Stimulated activated CD8-positive, alpha-beta memory T cell treated with anti-CD3 and anti-CD28 coated beads, Interleukin-15, amount 100 ng/mL, for 24 hours (primary cell): ENCODE measurements around the gene SLC6A13.
"Not testable (repeated sequence)": the region's sequence is repeated elsewhere in the genome, so short reads cannot be mapped to it uniquely, and the experiment has no call there.

Source experiments
- DNase-seq: peaks from one replicate; pipeline ENCODE4 v3.0.0-alpha.2; 2020; ENCODE audit warnings: low read depth

Gene SLC6A13

DNA sequence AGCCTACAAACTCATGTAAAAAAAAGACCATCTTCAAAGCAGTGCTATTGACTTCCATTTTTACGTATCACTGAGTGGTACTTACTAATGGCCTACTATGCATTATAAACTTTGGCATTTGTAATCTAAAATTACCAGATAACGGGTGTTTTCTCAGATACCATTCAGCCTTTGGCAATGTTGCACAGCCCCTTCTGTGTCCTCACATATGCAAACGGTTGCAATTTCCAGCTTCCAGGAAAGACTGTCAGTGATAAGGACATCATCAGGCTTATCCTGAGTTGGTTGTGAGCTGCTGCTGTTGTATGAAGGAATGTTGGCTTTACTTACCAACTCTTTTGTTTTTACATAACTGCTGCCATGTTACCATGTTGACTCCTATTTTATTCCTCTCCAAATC is 1.6 kb upstream of the SLC6A13 start:
- no peak for DNase-seq

DNA sequence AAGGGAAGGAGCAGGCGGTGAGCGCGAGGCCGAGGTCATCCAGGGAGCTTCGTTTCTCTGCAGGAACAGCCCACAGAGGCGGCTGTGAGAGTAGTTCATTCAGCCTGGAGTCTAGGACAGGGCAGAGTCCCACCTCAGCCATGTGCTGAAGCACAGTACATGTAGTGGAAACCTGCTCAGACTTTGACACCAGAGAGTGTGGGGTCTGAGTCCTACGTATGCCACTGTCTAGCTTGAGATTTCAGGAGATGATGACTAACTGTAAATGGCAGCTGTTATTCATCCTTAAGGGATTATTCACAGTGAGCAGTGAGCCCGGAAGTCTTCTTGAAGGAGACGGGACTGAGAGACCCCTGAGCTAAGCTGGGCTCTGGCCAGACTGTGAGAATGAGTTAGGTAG is 938 bp upstream of the SLC6A13 start:
- DNase-seq = no peak

DNA sequence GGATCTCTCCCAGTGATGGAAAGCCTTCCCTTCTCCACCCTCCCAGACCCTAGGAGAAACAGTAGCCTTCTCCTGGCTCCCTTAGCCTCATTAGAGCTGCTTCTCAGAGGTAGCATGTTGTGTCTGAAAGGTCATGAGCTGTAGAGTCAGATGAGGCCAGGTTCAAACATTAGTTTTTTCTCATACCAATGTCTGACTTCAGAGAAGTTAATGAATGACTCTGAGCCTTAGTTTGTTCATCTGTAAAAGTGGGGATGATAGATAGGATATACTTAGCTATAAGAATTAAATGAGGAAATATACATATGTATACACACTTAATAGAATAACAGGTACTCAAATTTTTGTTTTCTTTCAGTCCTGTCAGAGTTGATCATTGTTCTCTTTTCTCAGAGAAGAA is 523 bp downstream of the SLC6A13 start:
- DNase-seq = no peak

DNA sequence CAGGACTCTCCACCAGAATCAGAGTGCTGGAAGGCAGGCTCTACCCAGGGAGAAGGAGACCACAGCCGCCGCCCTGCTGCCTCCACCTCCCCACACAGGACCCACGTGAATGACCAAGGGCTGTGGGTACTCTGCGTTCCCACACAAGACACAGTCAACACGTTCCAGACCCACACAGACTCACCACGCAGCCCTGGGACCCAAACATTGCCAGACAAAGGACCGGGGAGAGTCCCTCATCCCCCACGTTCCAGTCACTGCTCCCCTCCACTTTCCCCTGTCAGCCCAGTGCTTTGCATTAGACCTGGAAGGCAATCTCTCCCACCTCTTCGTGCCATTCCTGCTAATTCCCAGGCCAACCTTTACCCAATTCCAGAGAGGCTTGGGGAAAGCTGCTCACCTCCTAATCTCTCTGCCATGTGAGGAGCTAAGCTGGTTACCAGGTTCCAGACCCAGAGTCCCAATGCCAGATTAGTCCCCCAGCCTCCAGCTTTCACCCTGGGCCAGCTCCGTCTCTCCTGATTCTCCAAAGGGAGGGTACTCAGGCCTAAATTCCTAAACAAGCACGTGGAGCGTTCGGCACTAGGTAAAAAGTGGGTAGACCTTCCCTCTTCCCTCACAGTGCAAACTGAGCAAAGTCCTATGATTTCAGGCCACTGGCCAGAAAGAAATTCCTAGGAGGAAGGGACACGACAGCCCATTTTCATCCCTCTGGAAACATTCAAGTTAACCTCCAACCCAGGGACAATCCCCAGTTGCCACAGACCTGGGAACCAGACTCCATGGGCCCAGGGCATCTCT is 4.9 kb downstream of the SLC6A13 start:
- DNase-seq = no peak

DNA sequence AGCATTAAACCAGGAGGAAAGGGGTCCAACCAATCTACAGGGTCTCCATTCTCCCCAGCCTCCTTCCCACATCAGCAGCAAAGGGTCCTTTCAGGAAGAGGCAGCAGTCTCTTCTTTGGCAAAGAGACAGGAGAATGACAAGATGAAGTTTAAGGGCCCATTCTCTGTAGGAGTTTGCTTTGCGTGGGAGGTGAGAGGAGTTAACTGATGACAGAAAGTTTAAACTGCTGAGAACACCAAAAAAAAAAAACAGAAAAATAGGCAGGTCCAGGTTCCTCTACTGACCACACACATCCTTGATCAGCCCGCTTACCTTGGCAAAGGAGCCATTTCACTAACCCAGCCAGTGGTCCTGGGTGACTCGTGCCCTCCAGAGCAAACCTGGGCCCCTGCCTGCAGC is 5.7 kb downstream of the SLC6A13 start:
- no peak for DNase-seq

DNA sequence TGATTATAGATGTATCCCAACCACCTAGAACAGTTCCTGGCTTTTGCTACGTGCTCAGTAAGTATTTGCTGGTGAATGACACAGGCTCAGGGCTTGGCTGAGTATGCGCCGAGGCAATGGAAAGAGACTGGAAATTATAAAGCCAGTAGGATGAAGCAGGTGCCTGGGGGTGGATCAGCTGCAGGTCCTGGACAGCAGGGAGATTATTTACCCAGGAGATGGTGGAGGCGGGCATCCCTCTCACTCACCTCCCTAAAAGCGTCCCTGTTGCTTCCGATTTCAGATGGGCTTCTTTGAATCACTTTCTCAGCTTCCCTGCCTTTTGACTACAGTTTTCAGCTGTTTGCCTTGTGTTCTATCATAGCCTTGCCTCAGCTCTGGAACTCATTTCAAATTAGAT is 6.4 kb downstream of the SLC6A13 start:
- DNase-seq = no peak

DNA sequence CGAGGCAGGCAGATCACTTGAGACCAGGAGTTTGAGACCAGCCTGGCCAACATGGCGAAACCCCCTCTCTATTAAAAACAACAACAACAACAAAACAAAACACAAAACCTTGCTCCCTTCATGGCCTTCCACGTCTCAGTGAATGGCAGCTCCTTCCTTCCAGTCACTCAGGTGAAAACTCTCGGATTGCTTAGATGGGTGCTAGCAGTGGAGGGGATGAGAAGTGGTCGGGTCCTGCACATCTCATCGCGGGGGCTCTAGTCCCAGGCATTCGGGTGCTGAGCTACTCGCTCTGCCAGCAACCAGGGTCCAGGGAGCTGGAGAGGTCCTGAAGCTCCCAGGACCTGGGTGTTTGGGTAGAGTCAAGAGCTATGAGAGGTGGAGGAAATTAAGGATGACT is 7.7 kb downstream of the SLC6A13 start:
- no peak for DNase-seq

DNA sequence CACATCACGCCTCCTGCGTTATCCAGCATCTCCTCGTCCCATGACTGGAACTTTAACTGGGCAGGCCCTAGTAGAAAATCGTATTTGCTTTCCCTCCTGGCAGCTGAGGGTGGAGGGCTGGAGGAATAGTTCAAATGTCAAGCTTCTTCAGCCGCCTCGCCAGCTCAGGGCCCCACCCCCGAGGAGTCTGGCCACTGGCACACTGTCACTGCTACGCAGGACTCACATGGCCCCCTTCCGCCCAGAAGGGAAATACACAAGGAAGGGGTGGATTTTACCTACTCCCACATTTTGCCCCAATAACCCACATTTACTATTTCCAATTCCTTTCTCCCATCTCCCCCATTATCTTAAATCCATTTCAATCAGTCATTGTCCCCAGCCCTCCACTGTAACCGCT is 8.6 kb downstream of the SLC6A13 start:
- DNase-seq = no peak

DNA sequence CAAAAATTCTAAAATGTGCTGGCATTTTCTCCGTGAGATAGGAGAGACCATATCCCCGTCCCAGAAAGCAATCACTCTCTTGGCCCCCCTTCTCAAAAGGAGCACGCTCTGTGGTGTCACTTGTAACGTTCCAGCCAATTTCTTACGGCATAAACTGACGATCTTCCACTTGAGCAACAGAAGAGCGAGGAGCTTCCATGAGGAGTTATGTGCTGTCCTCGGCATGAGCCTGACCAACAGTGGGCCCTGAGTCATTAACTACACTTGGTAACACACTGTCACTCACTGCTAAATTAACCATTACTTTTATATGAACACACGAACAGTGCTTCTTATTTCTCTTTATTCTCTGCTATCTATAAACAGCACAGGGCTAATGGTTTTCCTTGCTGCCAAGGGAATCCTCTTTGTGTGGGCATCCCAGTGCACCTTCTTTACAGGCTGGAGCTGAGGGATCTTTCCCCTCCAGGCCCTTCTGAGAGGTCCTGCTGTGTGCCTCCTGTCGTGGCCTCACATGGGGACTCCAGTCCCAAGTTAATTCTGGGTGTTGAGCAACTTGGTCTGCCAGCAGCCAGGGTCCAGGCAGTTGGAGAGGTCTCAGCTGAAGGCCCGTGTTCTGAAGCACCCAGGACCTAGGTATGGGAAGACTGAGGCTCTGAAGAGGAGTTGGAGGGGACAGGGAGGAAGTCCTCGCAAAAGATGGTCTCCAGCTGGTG is 9.4 kb downstream of the SLC6A13 start:
- DNase-seq = no peak

DNA sequence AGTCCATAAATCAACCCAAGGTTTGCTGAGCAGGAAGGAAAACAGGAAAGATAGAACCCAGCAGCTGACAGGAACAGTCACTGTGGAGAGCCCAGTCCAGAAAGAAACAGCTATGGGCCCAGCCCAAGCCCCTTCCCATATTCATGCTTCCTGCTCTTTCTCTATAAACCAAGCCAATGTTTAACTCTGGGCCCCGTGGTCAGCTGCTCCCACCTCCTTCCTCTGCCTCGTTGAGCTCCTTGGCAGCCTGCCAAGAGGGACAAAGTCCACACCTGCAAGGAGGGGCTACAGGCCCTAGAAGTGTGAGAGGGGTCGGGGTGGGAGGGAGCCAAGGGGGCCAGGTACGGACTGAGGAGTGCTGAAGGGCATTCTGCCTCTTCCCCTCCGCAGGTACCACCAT is 10.0 kb downstream of the SLC6A13 start:
- no peak for DNase-seq

DNA sequence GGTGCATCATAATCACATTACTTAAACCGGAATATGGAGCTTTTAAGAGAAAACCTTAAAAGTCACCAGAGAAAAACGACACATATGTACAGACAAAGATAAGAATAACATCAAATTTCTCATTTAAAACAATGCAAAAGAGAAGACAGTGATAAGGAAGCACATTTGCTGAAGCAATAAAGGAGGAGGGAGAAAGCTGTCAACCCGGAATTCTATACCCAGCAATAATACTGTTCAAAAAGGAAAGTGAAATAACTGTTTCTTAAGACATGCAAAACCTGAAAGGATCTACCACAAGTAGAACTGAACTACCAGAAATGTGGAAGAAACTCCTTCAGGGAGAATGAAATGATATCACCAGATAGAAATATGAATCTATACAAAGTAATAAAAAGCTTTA is 15.4 kb downstream of the SLC6A13 start:
- DNase-seq = no peak

DNA sequence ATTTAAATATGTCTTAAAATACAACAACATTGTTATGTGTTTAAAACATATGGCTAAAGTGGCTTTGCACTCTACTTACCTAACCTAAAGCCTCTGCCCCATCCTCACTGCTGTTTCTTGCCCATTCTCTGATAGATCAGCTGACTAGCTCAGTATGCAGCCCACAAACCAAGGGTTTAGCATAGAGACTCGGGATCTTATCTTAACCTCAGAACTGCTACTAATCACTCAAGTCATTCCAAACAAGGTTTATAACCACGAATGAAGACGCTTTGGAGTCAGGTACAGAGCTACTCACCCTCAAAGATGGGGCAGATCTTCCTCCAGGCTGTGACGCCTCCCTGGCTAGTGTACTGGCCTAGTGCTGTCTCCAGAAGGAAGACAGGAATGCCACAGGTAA is 19.3 kb downstream of the SLC6A13 start:
- DNase-seq = no peak

DNA sequence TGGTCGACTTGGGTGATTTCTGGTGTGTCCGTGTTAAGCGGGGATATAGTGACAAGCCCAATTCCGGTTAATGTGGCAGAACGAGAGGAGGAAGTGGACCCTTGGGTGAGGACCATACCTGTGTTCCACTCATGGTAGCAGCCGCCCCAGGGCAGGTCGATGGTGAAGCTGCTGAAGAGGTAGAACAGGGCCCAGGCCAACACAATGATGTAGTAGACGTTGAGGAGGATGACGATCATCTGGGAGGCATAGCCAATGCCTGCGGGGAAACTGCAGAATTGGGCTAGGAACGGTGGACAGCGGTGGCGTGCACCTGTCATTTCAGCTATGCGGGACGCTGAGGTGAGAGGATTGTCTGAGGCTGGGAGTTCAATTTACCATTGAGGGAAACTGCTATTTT is 20.1 kb downstream of the SLC6A13 start:
- no peak for DNase-seq

DNA sequence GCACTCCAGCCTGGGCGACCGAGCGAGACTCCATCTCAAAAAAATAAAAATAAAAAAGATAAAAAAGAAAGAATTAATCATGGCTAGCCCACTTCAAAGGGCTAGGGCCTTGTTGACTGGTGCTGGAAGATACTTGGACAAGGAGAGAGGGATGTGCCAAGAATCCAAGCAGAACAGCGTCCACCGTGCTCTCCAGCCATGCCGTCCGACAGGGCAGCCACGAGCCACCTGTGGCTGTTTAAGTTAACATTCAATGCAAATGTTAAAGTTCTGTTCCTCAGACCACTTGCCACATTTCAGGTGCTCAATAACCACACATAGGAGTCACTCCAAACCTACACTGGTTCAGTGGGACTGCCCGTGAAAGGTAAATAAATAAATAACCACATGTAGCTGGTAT is 21.4 kb downstream of the SLC6A13 start:
- DNase-seq = no peak

DNA sequence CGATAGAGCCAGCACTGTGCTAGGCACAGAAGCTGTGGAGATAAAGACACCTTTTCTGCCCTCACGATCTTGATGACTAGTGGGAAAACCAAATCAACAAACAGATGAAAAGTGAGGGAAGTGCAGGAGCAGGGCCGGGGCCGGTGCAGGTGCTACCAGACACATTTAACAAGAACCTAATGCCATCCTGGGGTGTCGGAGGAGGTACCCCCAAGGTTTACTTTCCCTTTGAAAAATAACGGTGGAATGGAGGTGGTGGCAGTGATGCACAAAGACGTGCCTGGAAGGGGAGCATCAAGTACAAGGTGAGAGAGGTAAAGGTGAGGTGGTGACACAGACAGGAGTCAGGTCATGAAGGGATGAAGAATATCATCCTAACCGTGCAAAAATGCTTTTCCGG is 22.1 kb downstream of the SLC6A13 start:
- no peak for DNase-seq

DNA sequence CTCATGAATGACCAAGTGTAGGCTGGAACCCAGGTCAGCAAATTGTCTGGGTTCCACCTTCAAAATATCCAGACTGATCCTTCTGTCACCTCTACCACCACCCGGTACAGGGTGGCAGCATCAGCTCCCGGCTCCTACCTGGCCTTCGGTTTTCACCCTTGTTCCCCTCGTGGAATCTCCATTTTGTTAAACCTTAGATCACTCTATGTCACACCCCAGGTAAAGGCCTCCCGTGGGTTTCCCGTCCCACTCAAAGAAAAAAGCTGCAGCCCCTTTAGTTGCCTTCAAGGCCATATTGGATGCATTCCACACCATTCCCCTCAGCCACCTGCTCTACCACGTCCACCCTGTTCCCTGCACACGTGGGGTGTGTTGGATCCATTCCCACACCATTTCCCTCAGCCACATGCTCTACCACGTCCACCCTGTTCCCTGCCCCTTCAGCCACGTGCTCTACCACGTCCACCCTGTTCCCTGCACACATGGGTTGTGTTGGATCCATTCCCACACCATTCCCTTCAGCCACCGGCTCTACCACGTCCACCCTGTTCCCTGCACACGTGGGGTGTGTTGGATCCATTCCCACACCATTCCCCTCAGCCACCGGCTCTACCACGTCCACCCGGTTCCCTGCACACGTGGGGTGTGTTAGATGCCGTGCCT is 23.8 kb downstream of the SLC6A13 start:
- DNase-seq = no peak

DNA sequence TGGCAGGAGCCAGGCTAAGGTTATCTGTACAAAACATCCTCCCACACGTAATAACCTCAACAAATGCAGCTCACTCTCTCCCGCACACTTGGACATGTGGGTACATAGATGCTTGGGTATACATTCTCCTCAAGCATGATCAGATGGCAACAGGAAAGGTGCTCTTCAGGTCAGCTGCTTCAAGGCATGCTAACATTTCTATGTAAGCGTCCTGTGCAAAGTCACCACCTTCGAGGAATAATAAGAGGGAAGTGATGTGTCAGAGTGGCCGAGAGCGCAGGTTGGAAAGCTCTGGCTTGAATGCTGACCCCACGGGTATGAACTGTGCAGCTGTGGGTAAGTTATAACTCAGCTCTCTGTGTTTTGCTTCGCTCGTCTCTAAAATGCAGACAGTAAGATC is 24.5 kb downstream of the SLC6A13 start:
- DNase-seq = no peak

DNA sequence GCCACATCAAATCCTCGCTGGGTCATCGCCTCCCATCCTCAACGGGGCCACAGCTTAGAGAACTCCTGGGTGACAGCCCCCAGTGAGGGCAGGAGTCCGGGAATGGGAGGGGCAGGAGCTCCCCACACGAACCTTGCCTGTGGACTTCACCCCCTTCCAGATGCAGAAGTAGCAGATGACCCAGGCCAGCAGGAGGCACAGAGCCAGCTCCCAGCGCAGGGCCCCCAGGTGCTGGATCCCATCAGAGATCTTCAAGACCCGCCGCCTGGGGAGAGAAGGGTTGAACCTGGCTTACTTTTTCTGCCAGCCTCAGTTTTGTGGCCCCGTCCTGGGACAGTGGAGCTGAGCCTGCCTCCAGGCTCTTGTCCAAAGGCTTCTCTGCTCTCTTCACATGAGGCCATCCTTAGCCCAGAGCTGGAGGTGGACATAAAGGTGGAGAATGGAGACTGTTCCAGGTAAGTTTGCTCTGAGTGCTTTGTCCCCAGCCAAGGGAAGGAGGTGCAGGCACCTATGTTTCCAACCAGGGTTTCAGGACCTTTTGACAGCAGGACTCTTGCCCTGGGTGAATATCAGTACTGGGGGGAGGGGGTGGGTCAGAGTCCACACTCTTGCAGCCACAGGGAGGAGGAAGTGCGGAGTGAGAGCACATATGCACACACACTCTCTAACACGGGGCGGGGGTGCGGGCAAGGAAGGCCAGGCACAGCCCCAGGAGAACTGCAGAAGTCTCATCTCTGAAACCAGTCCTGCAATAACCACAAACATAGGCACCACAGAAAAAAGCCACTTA is 25.4 kb downstream of the SLC6A13 start:
- no peak for DNase-seq

DNA sequence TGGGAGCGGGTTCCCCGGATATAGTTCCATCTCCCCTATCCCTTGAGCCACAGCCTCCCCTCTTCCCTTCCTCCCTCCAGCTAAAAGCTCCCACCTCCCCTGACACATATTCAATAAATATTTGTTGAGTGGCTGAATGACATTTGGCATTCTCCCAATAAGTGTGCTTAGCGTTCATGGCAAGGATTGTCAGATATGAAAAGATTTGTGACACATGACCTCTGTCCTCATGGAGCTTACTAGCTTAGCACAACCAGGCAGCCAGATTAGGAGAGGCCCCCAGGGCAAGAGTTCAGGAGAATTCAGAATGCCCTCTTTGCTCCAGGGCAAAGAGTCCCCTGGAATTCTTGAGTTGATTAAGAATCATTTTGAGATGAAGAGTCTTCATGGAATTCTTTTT is 26.2 kb downstream of the SLC6A13 start:
- no peak for DNase-seq

DNA sequence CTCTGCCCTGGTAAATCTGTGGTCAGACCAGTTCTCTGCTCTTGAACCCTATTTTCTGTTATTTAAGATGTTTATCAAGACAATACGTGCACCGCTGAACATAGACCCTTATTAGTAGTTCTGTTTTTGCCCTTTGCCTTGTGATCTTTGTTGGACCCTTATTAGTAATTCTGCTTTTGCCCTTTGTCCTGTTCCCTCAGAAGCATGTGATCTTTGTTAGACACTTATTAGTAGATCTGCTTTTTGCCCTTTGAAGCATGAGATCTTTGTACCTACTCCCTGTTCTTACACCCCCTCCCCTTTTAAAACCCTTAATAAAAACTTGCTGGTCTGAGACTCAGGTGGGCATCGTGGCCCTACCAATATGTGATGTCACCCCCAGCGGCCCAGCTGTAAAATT is 26.7 kb downstream of the SLC6A13 start:
- DNase-seq = not testable (repeated sequence)

DNA sequence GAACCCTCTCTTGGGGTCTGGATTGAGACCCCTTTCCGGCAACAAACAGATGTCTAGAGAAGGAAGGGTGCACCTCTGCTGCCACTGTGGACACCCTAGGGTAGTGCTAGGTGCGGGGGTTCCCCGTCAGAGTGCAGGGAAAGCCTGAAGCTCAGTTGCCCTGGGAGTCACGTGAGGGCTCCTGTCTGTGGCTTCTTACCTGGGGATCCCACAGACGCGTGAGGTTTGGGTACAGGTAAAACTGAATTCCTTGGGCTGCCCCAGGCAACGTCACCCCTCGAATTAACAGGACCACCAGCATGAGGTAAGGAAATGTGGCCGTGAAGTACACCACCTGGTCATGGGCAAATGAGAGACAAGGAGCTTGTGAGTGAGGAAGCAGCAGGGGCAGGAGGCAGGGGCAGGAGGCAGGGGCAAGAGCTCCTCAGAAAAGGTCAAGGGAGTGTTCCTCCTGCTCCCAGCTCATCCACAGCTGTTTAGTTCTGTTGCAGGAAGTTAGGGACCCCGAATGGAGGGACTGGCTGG is 27.7 kb downstream of the SLC6A13 start:
- no peak for DNase-seq

DNA sequence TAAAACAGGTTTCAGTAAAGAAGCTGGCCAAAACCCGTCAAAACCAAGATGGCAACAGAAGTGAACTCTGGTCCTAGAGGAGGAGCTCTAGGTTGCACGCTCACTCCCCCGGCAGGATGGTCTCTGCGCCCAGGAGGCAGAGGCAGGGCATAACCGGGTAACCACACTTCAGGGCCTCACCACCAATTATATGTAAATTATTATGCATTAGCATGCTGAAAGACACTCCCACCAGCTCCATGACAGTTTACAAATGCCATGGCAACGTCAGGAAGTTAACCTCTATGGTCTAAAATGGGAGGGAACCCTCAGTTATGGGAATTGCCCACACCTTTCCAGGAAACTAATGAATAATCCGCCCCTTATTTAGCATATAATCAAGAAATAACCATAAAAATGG is 28.6 kb downstream of the SLC6A13 start:
- DNase-seq = no peak
